SK-N-MC (cell line): ENCODE data around the gene TTC1.

Experiments
- EZH2 ChIP-seq: fragments of 200-600 bp; sonication (generic); IDR thresholded peaks from one replicate; pipeline ENCODE4 v1.6.1; 2017; ENCODE audit warnings: antibody characterized with exemption
- POLR2AphosphoS5 ChIP-seq: IDR thresholded peaks from 2 replicates; pipeline ENCODE4 v1.6.1; 2012; ENCODE audit warnings: mild to moderate bottlenecking, low read depth, low read length, borderline replicate concordance

- TF ChIP-seq POLR2AphosphoS5 = no peak
- no peak for TF ChIP-seq EZH2
Measured at GRCh38 chr5:160060001-160060400, 51.1 kb downstream of the TTC1 start.
